ENCODE results near the gene ING4.

The ING4 gene

DNA sequence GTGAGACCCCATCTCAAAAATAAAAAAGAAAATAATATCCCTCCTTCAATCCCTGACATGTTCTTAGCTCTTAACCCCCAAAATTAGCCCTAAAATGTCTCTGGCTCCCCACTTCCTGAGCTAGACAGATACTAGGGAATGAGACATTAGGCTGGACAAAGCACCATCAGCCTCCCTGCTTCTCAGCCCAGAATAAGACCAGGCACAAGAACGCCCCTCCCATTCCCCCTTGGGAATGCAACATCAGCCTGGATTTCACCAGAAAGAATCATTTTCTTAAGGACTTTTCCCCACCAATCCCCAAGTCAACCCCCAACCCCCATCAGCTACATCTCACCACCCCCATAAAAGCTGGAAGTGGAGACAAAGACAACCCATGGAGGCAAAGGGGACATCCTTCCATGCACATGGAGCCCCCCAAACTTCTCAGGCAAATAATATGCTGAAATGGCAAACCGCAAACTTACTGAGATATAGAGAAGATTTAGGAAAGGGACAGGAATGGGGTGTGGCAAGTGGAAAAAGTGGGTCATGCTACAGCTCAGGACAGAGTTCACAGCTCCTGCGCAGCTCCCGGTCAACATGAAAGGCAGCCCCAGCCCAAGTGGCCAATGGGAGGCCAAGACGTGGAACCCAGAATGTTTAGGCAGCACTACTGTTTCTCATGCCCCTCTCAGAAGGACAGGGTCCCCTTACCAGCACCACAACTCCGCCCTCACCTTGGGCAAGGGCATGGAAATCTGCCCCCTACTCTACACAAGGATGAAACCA lies 58.5 kb downstream of the ING4 start:
- no peak for DNase-seq (ENCODE audit: extremely low read depth, low read depth)
- TF ChIP-seq, protein P1, sequence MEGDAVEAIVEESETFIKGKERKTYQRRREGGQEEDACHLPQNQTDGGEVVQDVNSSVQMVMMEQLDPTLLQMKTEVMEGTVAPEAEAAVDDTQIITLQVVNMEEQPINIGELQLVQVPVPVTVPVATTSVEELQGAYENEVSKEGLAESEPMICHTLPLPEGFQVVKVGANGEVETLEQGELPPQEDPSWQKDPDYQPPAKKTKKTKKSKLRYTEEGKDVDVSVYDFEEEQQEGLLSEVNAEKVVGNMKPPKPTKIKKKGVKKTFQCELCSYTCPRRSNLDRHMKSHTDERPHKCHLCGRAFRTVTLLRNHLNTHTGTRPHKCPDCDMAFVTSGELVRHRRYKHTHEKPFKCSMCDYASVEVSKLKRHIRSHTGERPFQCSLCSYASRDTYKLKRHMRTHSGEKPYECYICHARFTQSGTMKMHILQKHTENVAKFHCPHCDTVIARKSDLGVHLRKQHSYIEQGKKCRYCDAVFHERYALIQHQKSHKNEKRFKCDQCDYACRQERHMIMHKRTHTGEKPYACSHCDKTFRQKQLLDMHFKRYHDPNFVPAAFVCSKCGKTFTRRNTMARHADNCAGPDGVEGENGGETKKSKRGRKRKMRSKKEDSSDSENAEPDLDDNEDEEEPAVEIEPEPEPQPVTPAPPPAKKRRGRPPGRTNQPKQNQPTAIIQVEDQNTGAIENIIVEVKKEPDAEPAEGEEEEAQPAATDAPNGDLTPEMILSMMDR (IDR thresholded peaks at IDR 0.05; ENCODE audit: low read depth, low read length) = no peak

DNA sequence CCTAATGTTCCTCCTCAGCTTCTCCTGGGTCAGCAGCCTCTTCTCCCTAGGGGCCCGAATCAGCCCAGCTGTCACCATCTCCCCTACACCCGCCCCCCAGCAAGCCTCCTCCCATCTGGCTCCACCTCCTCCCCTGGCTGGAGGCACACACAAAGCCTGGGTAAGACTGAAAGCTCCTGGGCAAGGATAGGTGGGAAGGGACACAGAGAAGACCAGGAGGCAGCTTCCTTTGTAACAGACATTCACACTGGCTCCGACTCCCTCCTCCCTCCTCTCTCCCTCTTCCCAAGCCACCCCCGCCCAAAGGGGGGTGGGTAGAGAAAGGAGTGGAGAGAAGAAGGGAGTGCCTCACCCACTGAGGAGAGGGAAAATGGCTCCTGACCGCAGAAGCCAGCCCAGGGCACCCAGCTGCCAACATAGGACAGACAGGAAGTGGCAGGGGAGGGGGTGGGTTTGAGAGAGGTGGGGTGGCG lies 59.8 kb downstream of the ING4 start:
- DNase-seq (ENCODE audit: extremely low read depth, low read depth) = no peak
- TF ChIP-seq, protein P1 (IDR thresholded peaks at IDR 0.05; ENCODE audit: low read depth, low read length) = no peak

DNA sequence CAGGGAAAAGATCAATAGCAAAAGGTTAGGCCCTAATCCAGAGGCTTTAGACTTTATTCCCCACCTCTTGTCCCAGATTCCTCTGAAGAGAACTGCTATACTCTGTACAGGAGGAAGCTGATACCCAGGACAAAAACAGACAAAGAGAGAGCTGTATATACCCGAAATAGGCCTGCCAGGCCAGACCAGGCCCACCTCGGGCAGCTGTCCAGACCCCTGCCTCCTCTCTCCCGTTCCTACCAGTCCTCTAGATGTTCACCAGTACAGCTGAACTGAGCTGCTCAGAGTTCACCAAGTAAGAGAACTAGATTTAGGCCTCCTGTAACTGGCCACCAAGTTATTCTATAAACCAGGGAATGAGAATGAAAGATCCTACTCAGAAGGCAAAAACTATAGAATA lies 60.4 kb downstream of the ING4 start:
- no peak for DNase-seq (ENCODE audit: extremely low read depth, low read depth)
- TF ChIP-seq, protein P1 (IDR thresholded peaks at IDR 0.05; ENCODE audit: low read depth, low read length) = no peak

Measured in AG09319 (cell line).